Fibroblast of peridontal ligament (primary cell): ENCODE measurements around the gene PEPD.

ENCODE experiments used
- DNase-seq: peaks from one replicate; pipeline ENCODE4 v3.0.0-alpha.2; 2010; ENCODE audit errors: extremely low read depth

The PEPD gene

DNA sequence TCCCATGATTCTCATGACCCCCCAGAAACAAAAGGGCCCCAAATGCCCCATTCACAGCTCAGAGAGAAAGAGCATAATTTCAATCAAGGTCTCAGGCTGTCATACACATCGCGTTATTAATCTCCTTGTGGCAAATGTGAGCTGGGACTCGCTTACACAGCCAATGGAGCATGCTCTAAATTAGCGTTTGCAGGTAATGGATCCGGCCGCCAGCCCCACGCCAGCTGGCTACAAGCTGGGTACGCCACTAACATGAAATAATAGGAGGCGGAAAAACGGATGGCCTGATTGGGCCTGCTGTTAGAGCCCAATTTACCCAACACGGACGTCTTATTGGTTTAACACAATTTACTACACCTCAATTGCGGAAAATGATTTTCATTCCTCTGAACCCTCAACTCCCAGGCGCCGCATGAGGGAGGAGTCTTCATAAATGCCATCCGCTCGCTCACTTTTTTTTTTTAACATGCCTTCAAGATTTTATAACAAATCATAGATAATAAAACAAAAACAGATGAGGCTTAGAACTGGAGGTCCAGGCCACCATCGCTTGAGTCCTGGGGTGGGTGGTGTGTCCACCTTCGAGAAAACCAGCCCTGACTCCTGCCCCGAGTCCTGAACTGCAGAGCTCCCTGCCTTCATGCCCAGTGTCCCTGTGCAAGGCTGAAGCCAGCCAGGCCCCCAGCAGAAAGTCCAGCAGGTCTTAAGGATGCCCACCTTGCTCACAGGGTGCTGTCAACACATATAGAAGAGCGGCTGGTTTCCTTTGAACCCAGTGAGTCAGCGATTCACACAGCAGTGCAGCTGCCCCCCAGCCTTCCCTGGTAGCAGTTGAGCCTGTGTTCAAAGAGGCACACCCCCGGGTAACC is 62.1 kb downstream of the PEPD start:
- no peak for DNase-seq

DNA sequence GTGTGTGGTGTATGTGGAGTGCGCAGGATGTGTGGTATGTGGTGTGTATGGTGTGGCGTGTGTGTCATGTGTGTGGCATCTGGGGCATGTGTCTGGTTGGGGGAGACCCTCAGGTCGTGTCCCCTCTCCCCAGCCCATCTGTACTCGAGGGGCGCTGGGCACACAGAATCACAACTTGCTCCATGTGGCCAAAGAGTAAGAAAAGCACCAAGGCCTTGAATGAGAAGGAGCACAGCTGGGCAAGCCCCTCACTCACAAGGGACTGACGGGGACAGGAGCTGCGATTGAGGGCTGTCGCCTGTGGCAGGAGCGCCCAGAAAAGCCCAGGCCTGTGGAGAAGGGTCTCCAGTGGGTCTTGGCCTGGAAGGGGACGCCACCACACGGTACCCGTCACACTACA is 62.8 kb downstream of the PEPD start:
- DNase-seq: no peak

DNA sequence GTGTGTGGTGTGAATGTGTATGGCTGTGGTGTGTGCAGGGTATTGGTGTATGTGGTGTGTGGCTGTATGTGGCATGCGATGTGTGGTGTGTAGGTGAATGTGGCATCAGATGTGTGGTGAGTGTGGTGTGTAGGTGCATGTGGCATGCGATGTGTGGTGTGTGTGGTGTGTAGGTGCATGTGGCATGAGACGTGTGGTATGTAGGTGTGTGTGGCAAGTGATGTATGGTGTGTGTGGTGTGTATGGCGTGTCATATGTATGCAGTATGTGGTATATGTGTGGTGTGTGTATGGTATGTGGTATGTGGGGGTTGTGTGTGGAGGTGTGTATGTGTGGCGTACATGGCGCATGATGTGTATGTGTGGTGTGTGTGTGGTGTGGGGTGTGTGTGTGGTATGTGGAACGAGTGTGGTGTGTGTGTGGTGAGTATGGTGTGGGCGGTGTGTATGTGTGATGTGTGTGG is 63.4 kb downstream of the PEPD start:
- no peak for DNase-seq

GRCh38 chr19:33456845-33457220 is 64.8 kb downstream of the PEPD start:
- no peak for DNase-seq

GRCh38 chr19:33456076-33456844 is 65.3 kb downstream of the PEPD start:
- no peak for DNase-seq

GRCh38 chr19:33453265-33453664 is 68.3 kb downstream of the PEPD start:
- no peak for DNase-seq

DNA sequence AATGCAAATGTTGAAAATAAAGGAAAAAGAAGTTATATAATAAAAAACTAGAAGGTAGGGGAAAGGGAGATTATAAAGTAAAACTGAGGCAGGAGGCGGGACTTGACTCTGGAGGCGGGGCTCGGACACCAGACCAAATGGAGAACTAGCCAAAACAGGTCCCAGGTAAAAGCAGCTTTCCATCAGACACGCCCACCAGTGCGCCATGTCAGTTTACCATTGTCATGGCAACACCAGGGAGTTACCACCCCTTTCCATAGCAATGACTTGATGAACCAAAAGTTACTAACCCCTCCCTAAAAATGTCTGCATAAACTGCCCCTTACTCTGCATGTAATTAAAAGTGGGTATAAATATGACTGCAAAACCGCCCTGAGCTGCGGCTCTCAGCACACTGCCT is 70.9 kb downstream of the PEPD start:
- DNase-seq: no peak

DNA sequence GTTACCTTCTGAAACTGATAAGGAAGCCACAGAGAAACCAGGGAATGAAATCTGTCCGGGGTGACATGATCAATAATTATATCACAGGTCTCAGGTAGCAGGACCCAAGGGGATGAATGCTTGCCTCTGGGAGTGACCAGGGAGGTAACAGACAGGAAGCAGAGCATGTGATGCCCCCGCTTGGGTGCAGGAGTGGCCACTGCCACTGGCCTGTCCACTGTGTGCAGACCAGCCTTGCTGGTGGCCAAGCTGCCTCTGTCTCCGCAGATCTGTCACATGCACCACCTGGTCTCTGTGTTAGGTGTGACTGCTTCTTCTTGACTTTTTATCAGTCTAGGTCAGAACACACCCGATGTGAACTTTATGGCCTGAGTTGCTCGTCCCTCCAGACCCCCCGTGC is 71.8 kb downstream of the PEPD start:
- DNase-seq: no peak

DNA sequence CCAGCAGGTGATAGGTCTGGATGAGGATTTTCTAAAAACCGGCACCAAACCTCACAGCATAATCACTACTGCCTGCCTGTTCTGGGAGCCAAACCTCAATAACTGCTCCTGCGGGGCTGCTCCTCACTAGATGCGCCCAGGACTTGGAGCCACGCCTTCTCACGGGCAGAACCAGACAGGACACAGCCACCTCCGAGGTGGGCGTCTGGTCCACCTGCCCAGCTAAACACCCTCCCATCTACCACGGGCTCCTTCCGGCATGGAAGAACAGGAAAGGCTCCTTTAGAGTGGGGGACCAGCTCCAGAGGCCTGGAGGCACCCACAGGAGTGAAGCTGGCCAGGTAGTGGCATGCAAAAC is 73.5 kb downstream of the PEPD start:
- DNase-seq: no peak

DNA sequence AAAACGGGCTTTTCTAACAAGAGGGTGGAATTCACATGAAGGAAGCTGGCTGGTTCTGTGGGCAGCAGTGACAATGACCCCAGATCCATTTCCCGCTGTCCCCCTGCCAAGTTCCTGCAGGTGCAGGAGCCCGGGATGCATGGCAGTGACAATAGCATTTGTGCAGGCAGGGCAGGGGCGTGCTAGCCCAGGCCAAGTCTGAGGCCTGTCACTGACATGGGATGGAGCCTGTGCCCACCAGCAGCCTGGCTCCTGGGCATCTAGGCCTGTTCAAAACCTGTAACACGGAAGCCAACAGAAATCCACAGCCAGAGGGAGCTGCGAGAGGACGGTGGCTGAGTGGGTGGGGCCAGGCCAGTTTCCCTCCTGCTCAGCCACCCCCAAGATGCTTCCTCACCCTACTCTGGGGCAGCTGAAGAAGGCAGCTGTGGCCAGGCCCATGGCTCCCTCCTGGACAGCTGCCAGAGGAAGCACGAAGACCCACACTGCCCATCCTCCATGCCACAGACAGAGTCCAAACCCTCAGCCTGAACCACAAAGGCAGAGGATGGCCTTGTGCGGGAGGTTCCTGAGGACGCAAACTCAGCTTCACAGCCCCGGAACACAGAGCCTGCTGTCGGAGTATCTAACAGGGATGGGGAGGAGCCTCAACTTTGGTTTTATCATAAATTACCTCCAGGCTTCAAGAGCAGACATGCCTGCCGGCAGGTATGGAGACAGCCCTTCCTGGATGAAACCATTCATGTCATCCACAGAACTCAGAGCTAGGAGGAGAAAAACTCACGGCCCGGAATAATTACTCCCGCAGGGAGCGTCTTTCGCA is 74.0 kb downstream of the PEPD start:
- no peak for DNase-seq

- no peak for DNase-seq
Observed at GRCh38 chr19:33446330-33447293, 75.0 kb downstream of the PEPD start.

DNA sequence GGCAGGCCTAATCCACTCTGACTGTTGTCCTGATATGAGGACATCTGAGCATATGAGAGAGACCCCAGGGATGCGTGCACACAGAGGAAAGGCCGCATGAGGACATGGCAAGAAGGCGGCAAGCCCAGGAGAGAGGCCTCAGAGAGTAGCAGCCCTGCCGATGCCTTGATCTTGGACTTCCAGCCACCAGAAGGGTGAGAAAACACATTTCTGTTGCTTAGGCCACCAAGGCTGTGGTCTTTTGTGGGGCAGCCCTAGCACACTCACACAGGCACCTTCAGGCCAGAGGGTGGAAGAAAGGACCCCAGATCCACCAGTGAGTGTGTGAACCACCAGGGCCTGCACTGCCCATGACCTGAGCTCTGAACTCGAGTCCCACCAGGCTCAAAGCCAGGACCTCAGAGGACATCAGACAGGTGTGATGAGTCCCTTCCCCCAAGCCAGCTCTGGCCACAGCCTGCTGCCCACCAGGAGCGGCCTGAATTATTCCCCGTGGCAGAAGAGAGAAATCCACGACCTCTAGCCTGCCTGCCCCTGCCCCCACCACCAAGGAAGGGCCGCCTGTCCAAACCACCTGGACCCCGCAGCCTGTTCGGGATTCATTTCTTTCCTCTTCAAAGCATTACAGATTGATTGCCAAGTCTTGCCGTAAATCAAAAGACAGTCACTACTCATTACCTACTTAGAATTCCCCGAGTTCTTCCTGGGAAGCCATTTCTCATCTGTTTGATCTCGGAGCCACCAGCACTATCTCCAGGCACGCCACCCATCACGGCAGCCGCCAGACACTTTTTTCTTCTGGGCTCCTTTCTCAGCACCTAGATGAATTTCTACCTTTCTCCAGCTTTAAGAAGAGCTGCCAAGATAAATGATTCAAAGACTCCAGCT is 75.9 kb downstream of the PEPD start:
- no peak for DNase-seq

GRCh38 chr19:33444562-33445441 is 76.8 kb downstream of the PEPD start:
- DNase-seq: no peak

GRCh38 chr19:33443638-33444561 is 77.7 kb downstream of the PEPD start:
- DNase-seq: no peak

GRCh38 chr19:33442706-33443105 is 78.9 kb downstream of the PEPD start:
- DNase-seq: no peak

DNA sequence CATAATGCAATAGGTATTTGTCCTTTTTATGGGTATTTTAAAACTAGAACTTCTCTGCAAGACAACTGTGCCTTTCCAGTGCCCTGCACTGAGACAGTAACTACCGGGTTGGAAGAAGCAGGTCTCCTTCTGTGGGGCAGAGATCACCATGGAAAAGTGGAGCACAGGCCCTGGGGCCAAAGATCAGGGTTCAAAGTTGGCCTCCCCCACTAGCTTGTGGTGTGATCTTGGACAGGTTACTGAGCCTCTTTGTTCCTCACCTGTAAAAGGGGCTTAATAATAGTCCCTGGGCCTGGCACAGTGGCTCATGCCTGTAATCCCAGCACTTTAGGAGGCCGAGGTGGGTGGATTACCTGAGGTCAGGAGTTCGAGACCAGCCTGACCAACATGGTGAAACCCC is 79.8 kb downstream of the PEPD start:
- DNase-seq: no peak

DNA sequence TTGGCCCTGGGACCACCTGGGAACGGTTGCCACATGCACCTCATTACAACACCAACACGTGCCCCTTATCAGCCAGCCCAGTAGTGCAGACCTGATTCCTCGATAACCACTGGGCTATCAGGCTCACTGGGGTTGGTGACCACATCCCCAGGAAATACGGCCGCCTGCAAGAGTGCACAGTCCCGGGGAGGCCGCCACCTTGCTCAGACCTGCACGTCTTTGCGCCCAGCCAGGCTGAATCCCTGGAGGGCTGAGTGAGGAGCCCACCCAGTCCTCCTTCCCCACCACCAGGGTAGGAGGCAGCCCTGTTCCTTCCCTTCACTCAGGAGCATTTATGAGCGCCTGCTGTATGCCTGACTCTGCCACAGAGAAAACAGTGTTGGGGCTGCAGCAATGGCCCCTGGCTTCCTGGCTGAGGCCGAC is 80.3 kb downstream of the PEPD start:
- DNase-seq: no peak

GRCh38 chr19:33440682-33441081 is 80.9 kb downstream of the PEPD start:
- DNase-seq: no peak
